ENCODE data around the gene TEX52.
"Not testable (repeated sequence)": the region's sequence is repeated elsewhere in the genome, so short reads cannot be mapped to it uniquely, and the experiment has no call there.

Gene TEX52

GRCh38 chr12:2863402-2863801 lies 6.6 kb upstream of the TEX52 start:
- DNase-seq, result not testable (repeated sequence)

GRCh38 chr12:2862876-2863275 lies 6.0 kb upstream of the TEX52 start:
- DNase-seq, result no peak

- DNase-seq, result no peak
These were observed 3.3 kb upstream of the TEX52 start for GRCh38 chr12:2860170-2860569.

GRCh38 chr12:2858944-2859421 lies 2.1 kb upstream of the TEX52 start:
- no peak for DNase-seq

GRCh38 chr12:2858334-2858733 lies 1.5 kb upstream of the TEX52 start:
- DNase-seq, result no peak

GRCh38 chr12:2857576-2857975 lies 737 bp upstream of the TEX52 start:
- no peak for DNase-seq

GRCh38 chr12:2856051-2856450 lies 788 bp downstream of the TEX52 start:
- no peak for DNase-seq

GRCh38 chr12:2855546-2855945 lies 1.3 kb downstream of the TEX52 start:
- DNase-seq, result no peak

- DNase-seq, result no peak
These were observed 2.0 kb downstream of the TEX52 start for GRCh38 chr12:2854669-2855453.

- DNase-seq, result peak; percentile 19
These were observed 3.2 kb downstream of the TEX52 start for GRCh38 chr12:2853626-2854025.

GRCh38 chr12:2851931-2852330 lies 4.9 kb downstream of the TEX52 start:
- DNase-seq, result no peak

GRCh38 chr12:2845280-2845679 lies 11.6 kb downstream of the TEX52 start:
- DNase-seq, result no peak

GRCh38 chr12:2844786-2845185 lies 12.1 kb downstream of the TEX52 start:
- DNase-seq, result no peak

GRCh38 chr12:2842948-2843347 lies 13.9 kb downstream of the TEX52 start:
- no peak for DNase-seq

- DNase-seq, result no peak
These were observed 15.7 kb downstream of the TEX52 start for GRCh38 chr12:2841056-2841650.

- no peak for DNase-seq
These were observed 20.3 kb downstream of the TEX52 start for GRCh38 chr12:2836574-2836973.

- DNase-seq, result no peak
These were observed 21.0 kb downstream of the TEX52 start for GRCh38 chr12:2835691-2836403.

GRCh38 chr12:2834581-2835491 lies 22.0 kb downstream of the TEX52 start, which contains the start of gene NRIP2:
NRIP2 (minus strand) TSS chr12:2835035; CDS start chr12:2834983, 52 bp downstream.
- DNase-seq, result no peak

- no peak for DNase-seq
These were observed 23.0 kb downstream of the TEX52 start for GRCh38 chr12:2833810-2834209.

GRCh38 chr12:2833327-2833726 lies 23.5 kb downstream of the TEX52 start:
- DNase-seq, result no peak

- DNase-seq, result no peak
These were observed 24.2 kb downstream of the TEX52 start for GRCh38 chr12:2832550-2833127.

- no peak for DNase-seq
These were observed 27.6 kb downstream of the TEX52 start for GRCh38 chr12:2829275-2829674.

All from CD4-positive, alpha-beta T cell treated with Interleukin-21 for 1 hour (primary cell).